ENCODE data around the gene TFPT. TPM values are rescaled to one million over a fixed set of nuclear protein-coding genes. Genes with fewer than 3 reads are reported as not detected.

TFPT gene
- total RNA-seq, 1 donor = 14.3 TPM

DNA sequence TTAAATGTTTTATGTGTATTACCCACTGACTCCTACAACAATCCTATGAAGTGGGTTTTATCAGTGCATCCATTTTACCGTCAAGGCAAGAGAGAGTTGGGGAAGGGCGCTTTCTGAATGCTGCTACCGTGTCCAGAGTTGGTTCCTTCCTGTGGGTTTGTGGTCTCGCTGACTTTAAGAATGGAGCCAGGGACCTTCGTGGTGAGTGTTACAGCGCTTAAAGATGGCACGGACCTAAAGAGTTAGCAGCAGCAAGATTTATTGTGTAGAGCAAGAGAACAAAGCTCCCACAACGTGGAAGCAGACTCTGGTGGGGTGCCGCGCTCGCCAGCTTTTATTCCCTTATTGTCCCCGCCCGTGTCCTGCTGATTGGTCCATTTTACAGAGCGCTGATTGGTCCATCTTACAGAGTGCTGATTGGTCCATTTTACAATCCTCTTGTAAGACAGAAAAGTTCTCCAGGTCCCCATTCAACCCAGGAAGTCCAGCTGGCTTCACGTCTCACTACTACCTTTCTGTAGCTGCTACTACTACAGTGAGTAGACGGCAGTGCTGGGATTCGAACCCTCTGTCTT is 20.9 kb downstream of the TFPT start:
- DNase-seq (ENCODE audit: low read depth in 2 of 3, low spot score in 2 of 3) = peak in 2 of 3 donors; percentile 41 to 62

DNA sequence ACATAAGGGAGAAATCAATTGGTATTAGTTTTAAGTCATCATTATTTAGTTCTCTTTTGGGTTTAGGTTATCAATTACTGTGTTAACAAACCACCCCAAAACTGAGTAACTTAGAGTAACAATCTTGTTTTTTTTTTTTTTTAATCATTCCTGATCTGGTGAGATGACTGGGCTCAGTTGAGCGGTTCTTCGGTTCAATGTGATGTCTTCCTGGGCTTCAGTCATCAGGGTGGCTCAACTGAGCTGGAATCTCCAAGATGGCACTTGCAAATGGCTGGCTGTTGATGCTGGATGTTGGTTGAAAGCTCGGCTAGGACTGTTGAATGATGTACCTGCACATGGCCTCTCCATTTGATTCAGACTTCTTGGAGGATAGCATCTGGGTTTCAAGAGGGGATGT is 31.0 kb downstream of the TFPT start:
- DNase-seq (ENCODE audit: low read depth in 2 of 3, low spot score in 2 of 3) = no peak

DNA sequence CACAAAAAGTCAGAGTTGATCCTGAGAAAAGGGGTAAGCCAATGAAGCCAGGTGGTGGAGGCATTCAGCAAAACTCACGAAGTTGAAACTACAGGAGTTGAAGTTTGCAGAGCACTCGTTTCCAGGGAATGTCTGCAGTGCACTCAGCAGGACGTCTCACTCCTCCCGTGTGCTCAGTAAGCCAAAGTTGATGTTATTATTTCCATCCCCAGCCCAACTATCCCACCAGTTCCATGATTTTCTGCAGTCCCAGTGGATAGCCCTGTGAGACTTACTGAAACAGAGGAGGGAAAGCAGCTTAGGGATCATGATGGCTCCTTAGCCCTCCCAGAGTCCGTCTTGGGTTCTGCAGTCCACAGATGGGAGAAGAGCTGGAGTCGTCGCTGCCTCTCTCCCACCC is 34.4 kb downstream of the TFPT start, which contains the start of gene TARM1:
Gene TARM1, minus strand, starts transcription at position 334 of the 400 bp plus-strand sequence. Its CDS starts 25 bp downstream, at position 309.
- no peak for DNase-seq (ENCODE audit: low read depth in 2 of 3, low spot score in 2 of 3)

DNA sequence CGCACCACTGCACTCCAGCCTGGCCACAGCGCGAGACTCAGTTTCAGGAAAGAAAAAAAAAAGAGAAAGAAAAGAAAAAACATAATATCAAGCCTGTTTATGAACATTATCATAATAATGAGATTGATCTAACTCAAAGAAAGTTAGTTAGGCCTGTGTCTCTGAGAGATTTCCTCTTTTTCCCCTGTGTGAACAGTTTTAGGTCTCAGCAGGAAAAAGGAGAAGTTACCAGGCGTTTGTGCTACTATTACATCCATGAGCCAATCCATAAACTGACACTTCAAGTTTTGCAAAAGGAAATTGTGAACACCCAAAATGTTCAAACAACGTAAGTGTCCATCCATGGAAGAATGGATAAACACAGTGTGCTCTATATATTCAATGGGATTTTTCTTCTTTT is 38.1 kb downstream of the TFPT start:
- DNase-seq (ENCODE audit: low read depth in 2 of 3, low spot score in 2 of 3) = peak in 1 of 3 donors; percentile 59

DNA sequence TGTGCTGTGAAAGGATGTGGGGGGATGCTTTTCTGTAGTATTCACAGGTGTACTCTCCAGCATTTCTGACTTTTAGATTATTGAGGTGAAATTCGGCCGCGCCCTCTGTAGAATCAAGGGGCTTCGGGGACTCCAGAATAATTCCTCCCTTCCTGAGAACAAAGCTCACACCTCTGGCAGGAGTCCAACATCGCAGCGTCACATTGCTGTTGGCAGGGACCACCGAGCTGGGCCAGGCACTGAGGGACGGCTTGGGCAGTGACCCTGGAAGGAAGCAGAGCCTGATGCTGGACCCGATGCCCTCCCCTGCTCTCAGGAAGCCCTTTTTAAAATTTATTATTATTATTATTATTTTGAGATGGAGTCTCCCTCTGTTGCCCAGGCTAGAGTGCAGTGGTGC is 40.6 kb downstream of the TFPT start:
- DNase-seq (ENCODE audit: low read depth in 2 of 3, low spot score in 2 of 3) = no peak

DNA sequence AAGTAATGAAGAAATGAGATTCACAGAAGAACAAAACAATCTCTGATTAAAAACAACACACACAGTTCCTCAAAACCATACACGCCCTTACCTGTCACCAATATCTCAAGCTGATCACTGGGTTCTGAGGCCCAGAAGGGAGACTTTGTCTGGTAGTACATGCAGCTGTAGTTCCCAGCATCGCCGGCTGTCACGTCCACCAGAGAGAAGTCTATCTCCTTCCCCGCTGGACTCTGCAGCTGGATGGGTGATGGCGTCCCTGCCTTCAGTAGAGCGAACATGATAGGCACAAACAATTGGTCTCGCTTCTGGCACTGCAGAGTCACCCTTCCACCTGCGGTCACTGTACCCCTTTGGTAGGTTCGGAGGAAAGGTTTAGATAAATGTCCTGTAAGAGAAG is 41.6 kb downstream of the TFPT start:
- no peak for DNase-seq (ENCODE audit: low read depth in 2 of 3, low spot score in 2 of 3)

DNA sequence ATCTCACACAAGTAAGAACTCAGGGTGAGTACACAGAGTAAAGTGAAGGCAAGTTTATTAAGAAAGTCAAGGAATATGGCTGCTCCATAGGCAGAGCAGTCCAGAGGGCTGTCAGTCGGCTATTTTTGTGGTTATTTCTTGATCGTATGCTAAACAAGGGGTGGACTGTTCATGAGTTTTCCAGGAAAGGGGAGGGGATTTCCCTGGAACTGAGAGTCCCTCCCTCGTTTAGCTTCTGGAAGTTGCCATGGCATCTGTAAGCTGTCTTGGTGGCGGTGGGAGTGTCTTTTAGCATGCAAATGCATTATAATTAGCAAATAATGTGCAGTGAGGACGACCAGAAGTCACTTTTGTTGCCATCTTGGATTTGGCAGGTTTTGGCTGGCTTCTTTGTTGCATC is 46.0 kb downstream of the TFPT start:
- no peak for DNase-seq (ENCODE audit: low read depth in 2 of 3, low spot score in 2 of 3)

DNA sequence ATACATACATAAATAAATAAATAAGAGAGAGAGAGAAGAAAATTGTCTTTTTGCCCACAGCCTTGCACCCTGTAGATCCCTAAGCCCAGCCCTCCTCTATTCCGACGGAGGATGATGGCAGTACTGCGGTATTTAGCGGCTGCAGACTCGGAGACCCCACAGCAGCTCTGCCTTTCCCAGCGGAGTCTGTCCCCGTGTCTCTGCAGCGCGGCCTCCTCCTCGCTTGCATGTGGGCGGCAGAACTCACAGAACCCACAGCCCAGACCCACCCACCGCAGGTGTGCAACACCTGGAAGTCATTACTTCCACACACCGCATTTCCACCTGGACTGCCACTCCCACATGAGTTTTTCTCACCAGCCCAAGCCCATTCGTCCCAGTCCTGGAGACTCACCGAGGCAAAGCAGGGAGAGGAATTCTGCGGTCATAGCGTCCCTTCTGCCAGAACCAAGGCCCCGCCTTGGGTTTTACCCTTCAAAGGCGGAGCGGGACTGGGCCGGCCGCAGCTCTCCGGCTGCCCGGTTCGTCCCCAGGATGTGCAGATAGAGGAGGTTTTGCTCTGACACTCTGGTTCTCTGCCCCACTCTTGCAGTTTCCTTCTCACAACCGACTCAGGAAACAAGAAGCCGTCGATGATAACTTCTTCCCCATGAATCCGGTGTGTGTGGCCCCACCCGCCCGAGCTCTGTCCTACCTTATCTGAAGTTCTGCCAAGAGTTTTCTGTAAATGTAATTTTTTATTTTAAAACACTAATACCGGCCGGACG is 51.9 kb downstream of the TFPT start, which contains the start of gene VSTM1:
Gene VSTM1, minus strand, starts transcription at position 548 of the 767 bp plus-strand sequence. Its CDS starts 120 bp downstream, at position 428.
- peak in 2 of 3 donors; percentile 18 to 27 for DNase-seq (ENCODE audit: low read depth in 2 of 3, low spot score in 2 of 3)

DNA sequence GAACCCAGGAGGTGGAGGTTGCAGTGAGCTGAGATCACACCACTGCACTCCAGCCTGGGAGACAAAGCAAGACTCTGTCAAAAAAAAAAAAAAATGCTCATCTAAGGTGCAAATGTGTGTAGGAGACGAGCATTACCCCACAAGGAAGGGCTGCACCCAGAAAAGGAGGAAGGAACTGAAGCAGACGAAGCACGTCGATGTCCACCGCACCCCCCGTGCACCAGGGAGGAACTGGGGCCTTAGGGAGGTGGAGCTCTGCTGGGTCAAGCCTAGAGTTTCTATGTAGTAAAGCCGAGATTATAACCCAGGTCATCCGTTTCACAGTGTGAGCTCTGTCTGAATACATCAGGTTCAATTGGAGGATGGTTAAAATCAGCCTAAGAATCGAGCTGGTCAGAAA is 52.8 kb downstream of the TFPT start:
- peak in 1 of 3 donors; percentile 20 for DNase-seq (ENCODE audit: low read depth in 2 of 3, low spot score in 2 of 3)

Other genes with a start within 250 kb of the TFPT start
- gene MYADM, start 247.8 kb downstream of the TFPT start, total RNA-seq = 146 TPM
- gene PRKCG, start 233.5 kb downstream of the TFPT start, total RNA-seq = under 0.01 TPM
- gene CACNG7, start 206.4 kb downstream of the TFPT start, total RNA-seq = not detected
- under 0.01 TPM for gene CACNG8, start 152.7 kb downstream of the TFPT start, total RNA-seq
- 0.27 TPM for gene CACNG6, start 124.0 kb downstream of the TFPT start, total RNA-seq
- 2.2 TPM for gene VSTM1, start 51.8 kb downstream of the TFPT start, total RNA-seq
- not detected for gene TARM1, start 34.3 kb downstream of the TFPT start, total RNA-seq
- gene OSCAR, start 14.9 kb downstream of the TFPT start, total RNA-seq = 0.54 TPM
- 18.9 TPM for gene NDUFA3, start 12.8 kb downstream of the TFPT start, total RNA-seq
- 77.0 TPM for gene PRPF31, start 97 bp upstream of the TFPT start, total RNA-seq
- gene CNOT3, start 22.1 kb upstream of the TFPT start, total RNA-seq = 20.2 TPM
- gene LENG1, start 44.1 kb upstream of the TFPT start, total RNA-seq = 4.8 TPM
- under 0.01 TPM for gene TMC4, start 57.5 kb upstream of the TFPT start, total RNA-seq
- 270 TPM for gene MBOAT7, start 73.9 kb upstream of the TFPT start, total RNA-seq
- gene TSEN34, start 75.7 kb upstream of the TFPT start, total RNA-seq = 80.0 TPM
- gene RPS9, start 85.2 kb upstream of the TFPT start, total RNA-seq = 4,994 TPM
- gene LILRB3, start 107.3 kb upstream of the TFPT start, total RNA-seq = 1.1 TPM
- gene LILRA6, start 127.1 kb upstream of the TFPT start, total RNA-seq = 0.27 TPM
- under 0.01 TPM for gene LILRB5, start 141.6 kb upstream of the TFPT start, total RNA-seq
- gene LILRB2, start 165.5 kb upstream of the TFPT start, total RNA-seq = 3.8 TPM
- 3.8 TPM for gene LILRA5, start 197.5 kb upstream of the TFPT start, total RNA-seq
- 0.27 TPM for gene LILRA4, start 223.5 kb upstream of the TFPT start, total RNA-seq
- 166 TPM for gene LAIR1, start 249.3 kb upstream of the TFPT start, total RNA-seq